ENCODE results near the gene RAB40C. TPM values are rescaled to one million over a fixed set of nuclear protein-coding genes. Genes with fewer than 3 reads are reported as not detected.

The RAB40C gene
- polyA plus RNA-seq, 1 donor (not counting 4 experiments of a cell fraction or from before 2014, with no cell fraction given): 4.0 TPM

GRCh38 chr16:638836-639235 is 49.0 kb downstream of the RAB40C start:
- Histone ChIP-seq H3K27ac (ENCODE audit: control insufficient read depth, insufficient read depth, low read length) (no peak overlapping the region), H3K79me2 (ENCODE audit: control insufficient read depth, insufficient read depth, low read length) (peaks cover 8% of the 10 kb centered on the region), H3K9me3 (ENCODE audit: control insufficient read depth, low read depth, low read length) (no peaks in the 10 kb centered on the region), H3K4me1 (ENCODE audit: control insufficient read depth, extremely low read depth, insufficient read depth, low read length) (peaks cover 13% of the 10 kb centered on the region), H3K4me3 (ENCODE audit: control insufficient read depth in 2 of 3, extremely low read depth in 1 of 3, insufficient read depth in 2 of 3, low read depth in 1 of 3, low read length in 3 of 3) (no peak overlapping the region), H2AFZ (ENCODE audit: control insufficient read depth, low read length) (no peak overlapping the region), H4K20me1 (ENCODE audit: control insufficient read depth, extremely low read depth, insufficient read depth, low read length) (no peaks in the 10 kb centered on the region), H3K9me1 (ENCODE audit: control insufficient read depth, extremely low read depth, insufficient read depth, low read length) (peaks cover 2% of the 10 kb centered on the region), H3K36me3 (ENCODE audit: control insufficient read depth in 2 of 2, extremely low read depth in 1 of 2, insufficient read depth in 2 of 2, low read length in 2 of 2) (peaks cover 2 to 3% of the 10 kb centered on the region in 2 experiments), H3K9ac (ENCODE audit: control insufficient read depth, extremely low read depth, insufficient read depth, low read length) (no peak overlapping the region), H3K4me2 (ENCODE audit: control insufficient read depth, extremely low read depth, insufficient read depth, low read depth, low read length) (no peak overlapping the region), H3K27me3 (ENCODE audit: control insufficient read depth, extremely low read depth, insufficient read depth, low read length) (no peaks in the 10 kb centered on the region)
- dilution Hi-C loops (cut with MboI; ENCODE audit: extremely low pct_ligation_motif_present, low sequenced_read_pairs): no loop called here
- TF ChIP-seq, protein P1, sequence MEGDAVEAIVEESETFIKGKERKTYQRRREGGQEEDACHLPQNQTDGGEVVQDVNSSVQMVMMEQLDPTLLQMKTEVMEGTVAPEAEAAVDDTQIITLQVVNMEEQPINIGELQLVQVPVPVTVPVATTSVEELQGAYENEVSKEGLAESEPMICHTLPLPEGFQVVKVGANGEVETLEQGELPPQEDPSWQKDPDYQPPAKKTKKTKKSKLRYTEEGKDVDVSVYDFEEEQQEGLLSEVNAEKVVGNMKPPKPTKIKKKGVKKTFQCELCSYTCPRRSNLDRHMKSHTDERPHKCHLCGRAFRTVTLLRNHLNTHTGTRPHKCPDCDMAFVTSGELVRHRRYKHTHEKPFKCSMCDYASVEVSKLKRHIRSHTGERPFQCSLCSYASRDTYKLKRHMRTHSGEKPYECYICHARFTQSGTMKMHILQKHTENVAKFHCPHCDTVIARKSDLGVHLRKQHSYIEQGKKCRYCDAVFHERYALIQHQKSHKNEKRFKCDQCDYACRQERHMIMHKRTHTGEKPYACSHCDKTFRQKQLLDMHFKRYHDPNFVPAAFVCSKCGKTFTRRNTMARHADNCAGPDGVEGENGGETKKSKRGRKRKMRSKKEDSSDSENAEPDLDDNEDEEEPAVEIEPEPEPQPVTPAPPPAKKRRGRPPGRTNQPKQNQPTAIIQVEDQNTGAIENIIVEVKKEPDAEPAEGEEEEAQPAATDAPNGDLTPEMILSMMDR (optimal IDR thresholded peaks at IDR 0.05 in 1 of 3, IDR thresholded peaks at IDR 0.05 in 1 of 3, conservative IDR thresholded peaks at IDR 0.05 in 1 of 3; ENCODE audit: extremely low read depth in 1 of 3, insufficient read depth in 2 of 3, low read length in 3 of 3): no peak
- no peak for TF ChIP-seq EZH2 (IDR thresholded peaks at IDR 0.05; ENCODE audit: low read length)
- DNase-seq (ENCODE audit: low read depth, low spot score) (no peak), FAIRE-seq (no peak)

GRCh38 chr16:640614-641013 is 50.7 kb downstream of the RAB40C start:
- Histone ChIP-seq H3K27ac (ENCODE audit: control insufficient read depth, insufficient read depth, low read length) (no peak overlapping the region), H2AFZ (ENCODE audit: control insufficient read depth, low read length) (no peak overlapping the region), H3K9ac (ENCODE audit: control insufficient read depth, extremely low read depth, insufficient read depth, low read length) (no peak overlapping the region), H3K79me2 (ENCODE audit: control insufficient read depth, insufficient read depth, low read length) (peaks cover under 1% of the 10 kb centered on the region), H3K36me3 (ENCODE audit: control insufficient read depth in 2 of 2, extremely low read depth in 1 of 2, insufficient read depth in 2 of 2, low read length in 2 of 2) (no peaks in the 10 kb centered on the region), H3K9me1 (ENCODE audit: control insufficient read depth, extremely low read depth, insufficient read depth, low read length) (peaks cover 2% of the 10 kb centered on the region), H3K4me1 (ENCODE audit: control insufficient read depth, extremely low read depth, insufficient read depth, low read length) (peaks cover 9% of the 10 kb centered on the region), H3K4me3 (ENCODE audit: control insufficient read depth in 2 of 3, extremely low read depth in 1 of 3, insufficient read depth in 2 of 3, low read depth in 1 of 3, low read length in 3 of 3) (no peak overlapping the region), H3K9me3 (ENCODE audit: control insufficient read depth, low read depth, low read length) (no peaks in the 10 kb centered on the region), H4K20me1 (ENCODE audit: control insufficient read depth, extremely low read depth, insufficient read depth, low read length) (no peaks in the 10 kb centered on the region), H3K4me2 (ENCODE audit: control insufficient read depth, extremely low read depth, insufficient read depth, low read depth, low read length) (no peak overlapping the region), H3K27me3 (ENCODE audit: control insufficient read depth, extremely low read depth, insufficient read depth, low read length) (no peaks in the 10 kb centered on the region)
- no peak for TF ChIP-seq EZH2 (IDR thresholded peaks at IDR 0.05; ENCODE audit: low read length)
- TF ChIP-seq, protein P1 (optimal IDR thresholded peaks at IDR 0.05 in 1 of 3, IDR thresholded peaks at IDR 0.05 in 1 of 3, conservative IDR thresholded peaks at IDR 0.05 in 1 of 3; ENCODE audit: extremely low read depth in 1 of 3, insufficient read depth in 2 of 3, low read length in 3 of 3): no peak
- dilution Hi-C loops (cut with MboI; ENCODE audit: extremely low pct_ligation_motif_present, low sequenced_read_pairs): no loop called here
- FAIRE-seq (no peak), DNase-seq (ENCODE audit: low read depth, low spot score) (no peak)

Data from keratinocyte (primary cell).